Measurements from ENCODE around the gene TTC8. TPM values are rescaled to one million over a fixed set of nuclear protein-coding genes. Genes with fewer than 3 reads are reported as not detected.

TTC8 gene
- polyA plus RNA-seq, 3 donors, result 2.3 to 3.7 (median 2.7) TPM

DNA sequence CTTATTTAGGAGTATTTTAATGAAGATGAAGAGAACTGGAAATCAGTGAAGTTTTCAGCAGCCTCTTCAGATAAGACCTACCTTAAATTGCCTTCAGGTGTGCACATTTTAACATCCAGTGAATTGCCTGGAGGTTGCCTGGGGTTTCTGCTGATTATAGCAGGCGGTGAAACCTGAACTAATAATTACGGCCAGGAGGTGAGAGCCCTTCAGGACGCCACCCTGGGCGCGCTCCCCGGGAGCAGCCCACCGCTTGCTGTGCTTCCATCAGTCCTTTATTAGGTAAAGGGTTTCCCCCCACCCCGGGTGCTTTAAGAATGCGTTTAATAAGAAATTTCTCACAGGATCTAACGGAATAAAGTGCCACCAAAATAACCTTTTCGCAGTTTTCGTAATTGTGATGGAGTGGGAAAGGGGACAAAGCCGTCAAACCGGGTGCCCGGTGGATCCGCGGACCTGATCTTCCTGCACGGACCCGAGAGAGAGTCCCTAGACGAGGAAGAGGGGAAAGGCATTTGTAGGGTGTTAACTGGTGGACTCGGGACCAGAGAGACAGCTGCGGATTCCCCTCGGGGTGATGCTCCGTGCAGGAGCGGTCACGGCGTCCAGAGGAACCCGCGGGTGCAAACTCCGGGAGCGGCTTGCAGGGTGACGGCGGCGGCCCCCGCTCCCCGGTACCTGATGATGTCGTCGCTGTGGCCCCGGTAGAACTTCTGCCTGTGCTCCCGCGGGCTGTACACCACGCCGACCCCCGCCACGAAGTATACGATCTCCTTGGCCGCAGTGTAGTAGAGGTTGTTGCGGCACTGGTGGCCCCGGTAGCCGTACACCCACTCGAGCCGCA lies 32.6 kb upstream of the TTC8 start:
- peaks cover 13% of the 10 kb centered on the region for H3K4me1 Mint-ChIP-seq
- peak in 1 of 3 donors; percentile 8 for DNase-seq
- peak overlapping the region; percentile 80 to 86 for H3K4me3 Mint-ChIP-seq
- no peak overlapping the region for H3K27ac ChIP-seq (ENCODE audit: low read depth in 1 of 2, low read length in 2 of 2)
- H4K20me1 ChIP-seq (ENCODE audit: insufficient read depth, low read length), result no peaks in the 10 kb centered on the region
- no peaks in the 10 kb centered on the region for H3K79me2 ChIP-seq (ENCODE audit: insufficient read depth, low read length)
- WGBS (ENCODE audit: insufficient coverage), result 2% methylated on average over 44 of the region's 52 CpGs
- H3K4me3 ChIP-seq (replicated peaks in 1 of 3; ENCODE audit: low read depth in 2 of 3, low read length in 3 of 3), result peak overlapping the region; percentile 33 to 78 (median 45)
- H3K4me2 ChIP-seq (replicated peaks; ENCODE audit: extremely low read depth, low read length, poor library complexity, severe bottlenecking), result peak overlapping the region; percentile 93
- H3K27me3 Mint-ChIP-seq (ENCODE audit: low read depth in 3 of 3), result peaks cover 39 to 62% (median 51%) of the 10 kb centered on the region in 3 donors
- no peaks in the 10 kb centered on the region for H3K36me3 Mint-ChIP-seq
- H3K9ac ChIP-seq (ENCODE audit: insufficient read depth, low read length, poor library complexity, severe bottlenecking), result peak overlapping the region; percentile 53
- H3K9me3 Mint-ChIP-seq, result peaks cover 0 to 15% (median 6%) of the 10 kb centered on the region in 7 donors
- H3K4me1 ChIP-seq (ENCODE audit: control insufficient read depth in 1 of 2, insufficient read depth in 2 of 2, low read length in 2 of 2), result peaks cover 12 to 17% of the 10 kb centered on the region in 2 donors
- H3K36me3 ChIP-seq (replicated peaks in 1 of 2; ENCODE audit: control insufficient read depth in 1 of 2, insufficient read depth in 2 of 2, low read length in 2 of 2), result no peaks in the 10 kb centered on the region
- intact Hi-C loops (cut with micrococcal nuclease), result no loop called here
- H3K9me3 ChIP-seq (replicated peaks in 1 of 2; ENCODE audit: control insufficient read depth in 1 of 2, insufficient read depth in 1 of 2, low read length in 2 of 2), result peaks cover 0 to 3% of the 10 kb centered on the region in 2 donors
- peaks cover 24 to 54% of the 10 kb centered on the region in 2 donors for H3K27me3 ChIP-seq (ENCODE audit: control insufficient read depth in 2 of 2, insufficient read depth in 2 of 2, low read length in 2 of 2)
- H3K27ac Mint-ChIP-seq, result peak overlapping the region in 2 of 7 donors; percentile 30 to 45
- TF ChIP-seq, protein P1, sequence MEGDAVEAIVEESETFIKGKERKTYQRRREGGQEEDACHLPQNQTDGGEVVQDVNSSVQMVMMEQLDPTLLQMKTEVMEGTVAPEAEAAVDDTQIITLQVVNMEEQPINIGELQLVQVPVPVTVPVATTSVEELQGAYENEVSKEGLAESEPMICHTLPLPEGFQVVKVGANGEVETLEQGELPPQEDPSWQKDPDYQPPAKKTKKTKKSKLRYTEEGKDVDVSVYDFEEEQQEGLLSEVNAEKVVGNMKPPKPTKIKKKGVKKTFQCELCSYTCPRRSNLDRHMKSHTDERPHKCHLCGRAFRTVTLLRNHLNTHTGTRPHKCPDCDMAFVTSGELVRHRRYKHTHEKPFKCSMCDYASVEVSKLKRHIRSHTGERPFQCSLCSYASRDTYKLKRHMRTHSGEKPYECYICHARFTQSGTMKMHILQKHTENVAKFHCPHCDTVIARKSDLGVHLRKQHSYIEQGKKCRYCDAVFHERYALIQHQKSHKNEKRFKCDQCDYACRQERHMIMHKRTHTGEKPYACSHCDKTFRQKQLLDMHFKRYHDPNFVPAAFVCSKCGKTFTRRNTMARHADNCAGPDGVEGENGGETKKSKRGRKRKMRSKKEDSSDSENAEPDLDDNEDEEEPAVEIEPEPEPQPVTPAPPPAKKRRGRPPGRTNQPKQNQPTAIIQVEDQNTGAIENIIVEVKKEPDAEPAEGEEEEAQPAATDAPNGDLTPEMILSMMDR (IDR thresholded peaks at IDR 0.05), result no peak
- H2AFZ ChIP-seq (ENCODE audit: insufficient read depth, low read depth, low read length, poor library complexity, severe bottlenecking), result peak overlapping the region; percentile 88

DNA sequence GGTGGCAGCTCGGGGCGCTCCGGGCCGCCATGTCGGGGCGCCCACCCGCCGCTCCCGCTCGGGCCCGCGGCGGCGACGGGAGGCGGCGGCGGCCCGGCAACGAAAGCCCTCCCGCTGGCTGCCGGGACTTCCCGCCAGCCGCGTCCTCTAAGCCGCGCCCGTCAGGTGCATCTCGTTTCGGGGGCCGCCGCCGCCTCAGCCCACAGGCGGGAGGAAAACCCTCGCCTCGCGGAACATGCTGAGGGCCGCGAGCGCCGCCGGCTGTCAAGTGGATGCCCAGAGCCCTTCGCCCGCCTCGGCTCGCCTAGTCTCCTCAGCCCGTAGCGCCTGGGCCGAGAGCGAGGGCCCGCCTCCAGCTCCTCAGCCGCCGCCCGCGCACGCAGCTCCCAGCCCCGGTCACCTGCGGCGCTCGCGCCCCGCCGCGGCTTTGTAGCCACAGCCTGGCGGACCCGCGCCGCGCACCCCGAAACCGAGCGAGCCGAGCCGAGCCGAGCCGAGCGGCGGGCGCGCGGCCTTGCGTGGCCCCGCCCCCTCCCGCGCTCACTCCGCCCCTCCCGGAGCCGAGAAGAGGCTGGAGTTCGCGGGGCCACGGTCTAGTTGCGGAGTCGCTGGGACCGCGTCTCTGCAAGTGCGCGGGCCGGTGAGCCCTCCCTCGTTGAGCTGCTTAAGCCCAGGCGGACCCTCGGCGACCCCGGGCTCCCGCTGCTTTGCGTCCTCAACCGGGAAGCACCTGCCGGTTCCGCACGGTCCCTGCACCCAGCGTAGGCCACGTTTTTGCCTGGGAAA lies 31.8 kb upstream of the TTC8 start, which contains the start of gene EML5:
EML5 (minus strand) TSS at position 481 of the 786 bp plus-strand sequence; CDS start at position 31, 450 bp downstream.
- H2AFZ ChIP-seq (ENCODE audit: insufficient read depth, low read depth, low read length, poor library complexity, severe bottlenecking), result peak within 1 kb of the TSS; percentile 88
- H3K9ac ChIP-seq (ENCODE audit: insufficient read depth, low read length, poor library complexity, severe bottlenecking), result peak within 1 kb of the TSS; percentile 53
- under 1% methylated on average over 111 of the region's 111 CpGs for WGBS (ENCODE audit: insufficient coverage)
- peak within 1 kb of the TSS; percentile 93 for H3K4me2 ChIP-seq (replicated peaks; ENCODE audit: extremely low read depth, low read length, poor library complexity, severe bottlenecking)
- H3K4me3 Mint-ChIP-seq, result peak within 1 kb of the TSS; percentile 80 to 89
- H3K9me3 Mint-ChIP-seq, result peaks cover 0 to 15% (median 6%) of the 10 kb centered on the region in 7 donors
- peak; percentile 54 to 69 (median 60) for DNase-seq
- peak within 1 kb of the TSS; percentile 45 to 78 (median 59) for H3K4me3 ChIP-seq (replicated peaks in 1 of 3; ENCODE audit: low read depth in 2 of 3, low read length in 3 of 3)
- no peak within 1 kb of the TSS for H3K27ac ChIP-seq (ENCODE audit: low read depth in 1 of 2, low read length in 2 of 2)
- H3K4me1 ChIP-seq (ENCODE audit: control insufficient read depth in 1 of 2, insufficient read depth in 2 of 2, low read length in 2 of 2), result peaks cover 12 to 17% of the 10 kb centered on the region in 2 donors
- H3K27me3 ChIP-seq (ENCODE audit: control insufficient read depth in 2 of 2, insufficient read depth in 2 of 2, low read length in 2 of 2), result peaks cover 24 to 54% of the 10 kb centered on the region in 2 donors
- H4K20me1 ChIP-seq (ENCODE audit: insufficient read depth, low read length), result no peaks in the 10 kb centered on the region
- intact Hi-C loops (cut with micrococcal nuclease), result no loop called here
- no peaks in the 10 kb centered on the region for H3K79me2 ChIP-seq (ENCODE audit: insufficient read depth, low read length)
- peaks cover 13% of the 10 kb centered on the region for H3K4me1 Mint-ChIP-seq
- H3K27ac Mint-ChIP-seq, result peak within 1 kb of the TSS in 4 of 7 donors; percentile 6 to 52 (median 38)
- H3K36me3 Mint-ChIP-seq, result no peaks in the 10 kb centered on the region
- H3K9me3 ChIP-seq (replicated peaks in 1 of 2; ENCODE audit: control insufficient read depth in 1 of 2, insufficient read depth in 1 of 2, low read length in 2 of 2), result peaks cover 0 to 3% of the 10 kb centered on the region in 2 donors
- TF ChIP-seq, protein P1 (IDR thresholded peaks at IDR 0.05), result peak; percentile 21
- peaks cover 40 to 63% (median 55%) of the 10 kb centered on the region in 3 donors for H3K27me3 Mint-ChIP-seq (ENCODE audit: low read depth in 3 of 3)
- no peaks in the 10 kb centered on the region for H3K36me3 ChIP-seq (replicated peaks in 1 of 2; ENCODE audit: control insufficient read depth in 1 of 2, insufficient read depth in 2 of 2, low read length in 2 of 2)

Measured in CD14-positive monocyte (primary cell).